Amniotic stem cell (primary cell): Measurements from ENCODE around the gene APBB1.

Experiments used
- DNase-seq: peaks from one replicate; lab custom pipeline; 2025; lab: John Stamatoyannopoulos, UW

The APBB1 gene

GRCh38 chr11:6419009-6419631 lies at the start of gene APBB1:
TSS of gene APBB1 (minus strand) at chr11:6419094. CDS start at chr11:6411347, 7,747 bp downstream.
- peak; percentile 30 for DNase-seq

GRCh38 chr11:6459099-6459450 lies 40.2 kb upstream of the APBB1 start:
- DNase-seq, result no peak

- DNase-seq, result no peak
These were observed 39.6 kb upstream of the APBB1 start for GRCh38 chr11:6458352-6459098.

GRCh38 chr11:6457581-6458320 lies 38.9 kb upstream of the APBB1 start:
- DNase-seq, result no peak

GRCh38 chr11:6456361-6457073 lies 37.6 kb upstream of the APBB1 start:
- no peak for DNase-seq

- no peak for DNase-seq
These were observed 36.2 kb upstream of the APBB1 start for GRCh38 chr11:6455070-6455469.

GRCh38 chr11:6453152-6453551 lies 34.3 kb upstream of the APBB1 start:
- DNase-seq, result no peak

- DNase-seq, result no peak
These were observed 33.3 kb upstream of the APBB1 start for GRCh38 chr11:6452219-6452618.

- DNase-seq, result no peak
These were observed 29.7 kb upstream of the APBB1 start for GRCh38 chr11:6448574-6448973.

- DNase-seq, result no peak
These were observed 24.5 kb upstream of the APBB1 start for GRCh38 chr11:6443269-6444003.

- DNase-seq, result no peak
These were observed 23.5 kb upstream of the APBB1 start for GRCh38 chr11:6442441-6442840.

- no peak for DNase-seq
These were observed 22.0 kb upstream of the APBB1 start, which contains the start of gene HPX for GRCh38 chr11:6440906-6441358. TSS of gene HPX (minus strand) at chr11:6440987. CDS start at chr11:6440963, 24 bp downstream.

GRCh38 chr11:6438979-6439571 lies 20.2 kb upstream of the APBB1 start:
- no peak for DNase-seq

GRCh38 chr11:6437993-6438392 lies 19.1 kb upstream of the APBB1 start:
- no peak for DNase-seq

GRCh38 chr11:6437423-6437822 lies 18.5 kb upstream of the APBB1 start:
- no peak for DNase-seq

- DNase-seq, result no peak
These were observed 15.2 kb upstream of the APBB1 start for GRCh38 chr11:6433998-6434660.

GRCh38 chr11:6431861-6432260 lies 13.0 kb upstream of the APBB1 start:
- DNase-seq, result peak; percentile 25

- DNase-seq, result no peak
These were observed 8.6 kb upstream of the APBB1 start for GRCh38 chr11:6427516-6427915.

GRCh38 chr11:6420677-6421076 lies 1.8 kb upstream of the APBB1 start:
- DNase-seq, result no peak

- no peak for DNase-seq
These were observed 311 bp downstream of the APBB1 start for GRCh38 chr11:6418557-6419008.
